GM21515 (cell line): ENCODE results near the gene SGMS1.
"Not testable (repeated sequence)": the region's sequence is repeated elsewhere in the genome, so short reads cannot be mapped to it uniquely, and the experiment has no call there.

ENCODE experiments used
- ATAC-seq: cut with Tn5 transposase; IDR thresholded peaks from one replicate; pipeline ENCODE4 v1.9.1; 2021; ENCODE audit not compliant: unreplicated experiment

SGMS1 gene

GRCh38 chr10:50623663-50624412, at the start of gene SGMS1:
TSS of gene SGMS1 (minus strand) at chr10:50623956. CDS start at chr10:50344114, 279,842 bp downstream.
- peak; percentile 26 for ATAC-seq

GRCh38 chr10:50672152-50672551, 48.4 kb upstream of the SGMS1 start:
- ATAC-seq, result not testable (repeated sequence)

GRCh38 chr10:50671645-50672044, 47.9 kb upstream of the SGMS1 start:
- ATAC-seq, result not testable (repeated sequence)

GRCh38 chr10:50669957-50670356, 46.2 kb upstream of the SGMS1 start:
- ATAC-seq, result not testable (repeated sequence)

GRCh38 chr10:50667353-50667752, 43.6 kb upstream of the SGMS1 start:
- not testable (repeated sequence) for ATAC-seq

- ATAC-seq, result not testable (repeated sequence)
Measured at GRCh38 chr10:50662420-50662819, 38.7 kb upstream of the SGMS1 start.

GRCh38 chr10:50661563-50661962, 37.8 kb upstream of the SGMS1 start:
- not testable (repeated sequence) for ATAC-seq

GRCh38 chr10:50659865-50660730, 36.3 kb upstream of the SGMS1 start:
- peak; percentile 98 for ATAC-seq

GRCh38 chr10:50659016-50659864, 35.5 kb upstream of the SGMS1 start:
- ATAC-seq, result peak; percentile 2

- no peak for ATAC-seq
Measured at GRCh38 chr10:50658165-50658564, 34.4 kb upstream of the SGMS1 start.

- no peak for ATAC-seq
Measured at GRCh38 chr10:50653758-50654157, 30.0 kb upstream of the SGMS1 start.

GRCh38 chr10:50653142-50653541, 29.4 kb upstream of the SGMS1 start:
- no peak for ATAC-seq

- no peak for ATAC-seq
Measured at GRCh38 chr10:50651808-50652207, 28.1 kb upstream of the SGMS1 start.

- no peak for ATAC-seq
Measured at GRCh38 chr10:50650481-50650880, 26.7 kb upstream of the SGMS1 start.

- no peak for ATAC-seq
Measured at GRCh38 chr10:50648935-50649227, 25.1 kb upstream of the SGMS1 start.

- ATAC-seq, result peak; percentile 52
Measured at GRCh38 chr10:50648089-50648934, 24.6 kb upstream of the SGMS1 start.

GRCh38 chr10:50647350-50647749, 23.6 kb upstream of the SGMS1 start:
- ATAC-seq, result not testable (repeated sequence)

- no peak for ATAC-seq
Measured at GRCh38 chr10:50645236-50645635, 21.5 kb upstream of the SGMS1 start.

GRCh38 chr10:50641626-50642025, 17.9 kb upstream of the SGMS1 start:
- no peak for ATAC-seq

- ATAC-seq, result no peak
Measured at GRCh38 chr10:50640238-50640637, 16.5 kb upstream of the SGMS1 start.
